Upper lobe of right lung (tissue), 1 donor: ENCODE results near the gene TAPT1. TPM values are rescaled to one million over a fixed set of nuclear protein-coding genes. Genes with fewer than 3 reads are reported as not detected.

Experiments used
- ATAC-seq: fragments of 200-7000 bp; cut with Tn5 transposase; one replicate; pipeline ENCODE4 v1.9.1; 2020; ENCODE audit warnings: mild to moderate bottlenecking, moderate library complexity
- DNase-seq: peaks from one replicate; pipeline ENCODE4 v3.0.0-alpha.2; 2020
- H3K27ac ChIP-seq: fragments of 200-600 bp; one replicate; pipeline ENCODE4 v1.8.0; 2022
- H3K27me3 ChIP-seq: fragments of 200-600 bp; one replicate; pipeline ENCODE4 v1.8.0; 2022; ENCODE audit warnings: mild to moderate bottlenecking
- H3K36me3 ChIP-seq: fragments of 200-600 bp; one replicate; pipeline ENCODE4 v1.8.0; 2022
- H3K4me1 ChIP-seq: fragments of 200-600 bp; one replicate; pipeline ENCODE4 v1.8.0; 2022
- H3K4me3 ChIP-seq: fragments of 200-600 bp; one replicate; pipeline ENCODE4 v1.8.0; 2022; ENCODE audit warnings: mild to moderate bottlenecking
- H3K9me3 ChIP-seq: fragments of 200-600 bp; one replicate; pipeline ENCODE4 v1.8.0; 2022
- intact Hi-C: fragments of 100-400 bp; cut with DNase I; formaldehyde crosslinking; loops from one replicate; pipeline ENCODE4 v1.11.0; 2022
- total RNA-seq: library from RNA; stranded (reverse); fragmentation: NEBNext Ultra II Directional; extraction: Animal tissue kit (Norgen Biotek cat#: 25700); gene quantifications from one replicate; pipeline ENCODE4 v1.2.1, GENCODE V29; 2021
- TF ChIP-seq, protein P1 (sequence below): fragments of 200-600 bp; IDR thresholded peaks from one replicate; pipeline ENCODE4 v1.8.0; 2022; ENCODE audit warnings: antibody characterized with exemption
- donor health status: DM: no; HTN: yes; CAD: no; lungs with severe emphysema.

The TAPT1 gene
- total RNA-seq, 1 donor from 2014 or later: 66.5 TPM

DNA sequence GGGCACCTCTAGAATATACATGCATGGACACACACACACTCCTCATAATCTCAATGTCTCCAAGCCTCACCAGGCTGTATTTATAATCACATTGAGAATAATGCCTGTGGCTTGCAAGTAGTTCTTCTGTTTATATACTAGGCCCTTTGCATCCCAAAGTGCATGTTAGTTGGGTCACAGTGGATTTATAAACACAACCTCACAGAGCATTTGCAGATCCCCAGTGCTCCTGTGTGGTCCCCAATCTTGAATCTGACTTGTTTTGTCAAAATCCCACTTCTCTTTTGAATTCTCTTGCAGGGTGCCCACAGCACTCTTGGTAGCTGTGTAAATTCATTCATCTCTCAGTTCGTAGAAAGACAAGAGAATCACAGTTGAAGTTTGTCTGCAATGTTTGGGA is 92.9 kb downstream of the TAPT1 start:
- no peak overlapping the region for H3K27ac ChIP-seq
- no peak overlapping the region for H3K4me3 ChIP-seq
- H3K27me3 ChIP-seq: no peaks in the 10 kb centered on the region
- ATAC-seq (no peak), DNase-seq (no peak)
- TF ChIP-seq, protein P1, sequence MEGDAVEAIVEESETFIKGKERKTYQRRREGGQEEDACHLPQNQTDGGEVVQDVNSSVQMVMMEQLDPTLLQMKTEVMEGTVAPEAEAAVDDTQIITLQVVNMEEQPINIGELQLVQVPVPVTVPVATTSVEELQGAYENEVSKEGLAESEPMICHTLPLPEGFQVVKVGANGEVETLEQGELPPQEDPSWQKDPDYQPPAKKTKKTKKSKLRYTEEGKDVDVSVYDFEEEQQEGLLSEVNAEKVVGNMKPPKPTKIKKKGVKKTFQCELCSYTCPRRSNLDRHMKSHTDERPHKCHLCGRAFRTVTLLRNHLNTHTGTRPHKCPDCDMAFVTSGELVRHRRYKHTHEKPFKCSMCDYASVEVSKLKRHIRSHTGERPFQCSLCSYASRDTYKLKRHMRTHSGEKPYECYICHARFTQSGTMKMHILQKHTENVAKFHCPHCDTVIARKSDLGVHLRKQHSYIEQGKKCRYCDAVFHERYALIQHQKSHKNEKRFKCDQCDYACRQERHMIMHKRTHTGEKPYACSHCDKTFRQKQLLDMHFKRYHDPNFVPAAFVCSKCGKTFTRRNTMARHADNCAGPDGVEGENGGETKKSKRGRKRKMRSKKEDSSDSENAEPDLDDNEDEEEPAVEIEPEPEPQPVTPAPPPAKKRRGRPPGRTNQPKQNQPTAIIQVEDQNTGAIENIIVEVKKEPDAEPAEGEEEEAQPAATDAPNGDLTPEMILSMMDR: no peak
- H3K9me3 ChIP-seq: no peaks in the 10 kb centered on the region
- no peaks in the 10 kb centered on the region for H3K36me3 ChIP-seq
- no peaks in the 10 kb centered on the region for H3K4me1 ChIP-seq
- intact Hi-C loops: no loop called here

DNA sequence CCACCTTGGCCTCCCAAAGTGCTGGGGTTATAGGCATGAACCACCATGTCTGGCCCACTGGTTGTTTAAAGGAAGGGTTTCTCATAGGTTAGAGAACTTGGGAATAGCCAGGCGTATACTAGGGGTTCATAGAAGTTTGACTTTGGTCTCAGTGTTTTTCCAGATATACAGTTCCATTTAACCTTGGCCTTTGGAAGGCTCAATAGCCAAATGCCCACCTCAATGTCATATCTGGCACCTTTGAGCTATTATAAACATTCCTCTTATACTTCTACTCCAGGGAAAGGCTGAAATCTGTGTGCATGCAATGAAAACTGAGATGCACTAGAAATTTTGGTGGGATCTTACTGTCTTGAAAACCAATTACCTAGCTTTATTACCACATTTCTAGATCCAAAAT is 95.0 kb downstream of the TAPT1 start:
- no peaks in the 10 kb centered on the region for H3K4me1 ChIP-seq
- H3K9me3 ChIP-seq: no peaks in the 10 kb centered on the region
- ATAC-seq (no peak), DNase-seq (no peak)
- intact Hi-C loops: no loop called here
- TF ChIP-seq, protein P1: no peak
- H3K4me3 ChIP-seq: no peak overlapping the region
- no peaks in the 10 kb centered on the region for H3K36me3 ChIP-seq
- no peak overlapping the region for H3K27ac ChIP-seq
- H3K27me3 ChIP-seq: no peaks in the 10 kb centered on the region

GRCh38 chr4:16129336-16129735 is 96.9 kb downstream of the TAPT1 start:
- DNase-seq: no peak
- H3K27ac ChIP-seq: no peak overlapping the region
- intact Hi-C loops: no loop called here
- H3K4me1 ChIP-seq: no peaks in the 10 kb centered on the region
- H3K27me3 ChIP-seq: no peaks in the 10 kb centered on the region
- ATAC-seq: no peak
- TF ChIP-seq, protein P1: no peak
- H3K36me3 ChIP-seq: no peaks in the 10 kb centered on the region
- no peaks in the 10 kb centered on the region for H3K9me3 ChIP-seq
- no peak overlapping the region for H3K4me3 ChIP-seq

GRCh38 chr4:16126714-16127113 is 99.6 kb downstream of the TAPT1 start:
- H3K27ac ChIP-seq: no peak overlapping the region
- DNase-seq (no peak), ATAC-seq (no peak)
- H3K4me3 ChIP-seq: no peak overlapping the region
- no peaks in the 10 kb centered on the region for H3K36me3 ChIP-seq
- TF ChIP-seq, protein P1: no peak
- intact Hi-C loops: no loop called here
- no peaks in the 10 kb centered on the region for H3K27me3 ChIP-seq
- H3K9me3 ChIP-seq: no peaks in the 10 kb centered on the region
- H3K4me1 ChIP-seq: no peaks in the 10 kb centered on the region

GRCh38 chr4:16125571-16126445 is 100.5 kb downstream of the TAPT1 start:
- DNase-seq (no peak), ATAC-seq (no peak)
- Histone ChIP-seq H3K27me3 (no peaks in the 10 kb centered on the region), H3K27ac (no peak overlapping the region), H3K36me3 (no peaks in the 10 kb centered on the region), H3K4me3 (no peak overlapping the region), H3K9me3 (no peaks in the 10 kb centered on the region), H3K4me1 (no peaks in the 10 kb centered on the region)
- intact Hi-C loops: no loop called here
- TF ChIP-seq, protein P1: no peak
